Transverse colon (tissue), 4 donors: ENCODE measurements around the gene TRPM2.

ENCODE experiments used
- CTCF ChIP-seq, 5 experiments: fragments of 200-600 bp in 3 of 5; fragments of 450-650 bp in 2 of 5; sonication (generic) in 3 of 5; IDR thresholded peaks; 1 replicate in 2 of 5; 2 replicates in 3 of 5; pipeline ENCODE4 v1.5.1; 2016 to 2017; ENCODE audit warnings: antibody characterized with exemption in 5 of 5, inconsistent platforms in 3 of 5, mild to moderate bottlenecking in 2 of 5, moderate library complexity in 1 of 5
- POLR2AphosphoS5 ChIP-seq, 3 donors: sonication (generic); formaldehyde crosslinking; IDR thresholded peaks; one replicate each; pipeline ENCODE4 v1.6.1; 2016; ENCODE audit warnings: antibody characterized with exemption in 3 of 3

- TF ChIP-seq CTCF (IDR thresholded peaks at IDR 0.05) (no peak), POLR2AphosphoS5 (IDR thresholded peaks at IDR 0.05) (no peak)
Observed at GRCh38 chr21:44383216-44383615, 29.8 kb downstream of the TRPM2 start.
